GM19395 (cell line): Measurements from ENCODE around the gene CFAP97D2.
"Not testable (repeated sequence)": the region's sequence is repeated elsewhere in the genome, so short reads cannot be mapped to it uniquely, and the experiment has no call there.

ENCODE experiments used
- ATAC-seq: cut with Tn5 transposase; IDR thresholded peaks from one replicate; pipeline ENCODE4 v1.9.1; 2021; ENCODE audit warnings: mild to moderate bottlenecking, moderate library complexity; ENCODE audit not compliant: unreplicated experiment

Gene CFAP97D2

DNA sequence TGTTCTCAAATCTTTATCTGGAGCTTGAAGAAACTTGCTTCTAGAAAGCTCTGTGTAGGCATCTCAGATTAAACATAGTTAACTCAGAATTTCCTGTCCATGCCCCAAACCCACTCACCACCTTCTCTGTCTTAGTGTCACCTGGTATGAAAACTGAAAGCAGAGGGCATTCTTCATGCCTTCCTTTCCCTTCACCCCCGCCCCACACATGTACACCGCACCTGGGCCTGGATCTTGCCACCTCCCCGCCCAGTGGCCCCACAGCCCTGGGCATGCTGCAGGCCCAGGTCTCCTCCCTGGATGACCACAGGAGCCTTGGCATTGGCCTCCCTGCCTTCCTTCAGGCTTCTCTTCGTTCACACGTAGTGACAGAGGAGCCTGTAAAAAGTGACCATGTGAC, 15.8 kb downstream of the CFAP97D2 start:
- no peak for ATAC-seq

DNA sequence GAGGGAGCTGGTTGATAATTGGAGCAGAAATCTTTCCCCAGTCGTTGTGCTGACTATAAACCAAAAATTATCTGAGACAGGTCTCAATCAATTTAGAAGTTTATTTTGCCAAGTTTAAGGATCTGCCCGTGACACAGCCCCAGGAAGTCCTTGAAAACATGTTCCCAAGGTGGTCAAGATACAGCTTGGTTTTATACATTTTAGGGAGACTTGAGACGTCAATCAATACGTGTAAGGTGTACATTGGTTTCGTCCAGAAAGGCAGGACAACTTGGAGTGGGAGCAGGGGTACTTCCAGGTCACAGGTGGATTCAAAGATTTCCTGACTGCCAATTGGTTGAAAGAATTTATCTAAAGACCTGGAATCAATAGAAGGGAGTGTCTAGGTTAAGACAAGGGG, 17.6 kb downstream of the CFAP97D2 start:
- no peak for ATAC-seq

DNA sequence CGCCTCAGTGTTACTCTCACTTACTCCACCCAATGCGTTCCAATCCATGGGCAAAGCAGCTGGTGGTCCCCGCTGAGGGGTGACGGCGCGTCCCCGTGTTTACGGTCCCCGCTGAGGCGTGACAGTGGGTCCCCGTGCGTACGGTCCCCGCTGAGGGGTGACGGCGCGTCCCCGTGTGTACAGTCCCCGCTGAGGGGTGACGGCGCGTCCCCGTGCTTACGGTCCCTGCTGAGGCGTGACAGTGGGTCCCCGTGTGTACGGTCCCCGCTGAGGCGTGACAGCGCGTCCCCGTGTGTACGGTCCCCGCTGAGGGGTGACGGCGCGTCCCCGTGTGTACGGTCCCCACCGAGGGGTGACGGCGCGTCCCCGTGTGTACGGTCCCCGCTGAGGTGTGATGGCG, 19.5 kb downstream of the CFAP97D2 start:
- no peak for ATAC-seq

DNA sequence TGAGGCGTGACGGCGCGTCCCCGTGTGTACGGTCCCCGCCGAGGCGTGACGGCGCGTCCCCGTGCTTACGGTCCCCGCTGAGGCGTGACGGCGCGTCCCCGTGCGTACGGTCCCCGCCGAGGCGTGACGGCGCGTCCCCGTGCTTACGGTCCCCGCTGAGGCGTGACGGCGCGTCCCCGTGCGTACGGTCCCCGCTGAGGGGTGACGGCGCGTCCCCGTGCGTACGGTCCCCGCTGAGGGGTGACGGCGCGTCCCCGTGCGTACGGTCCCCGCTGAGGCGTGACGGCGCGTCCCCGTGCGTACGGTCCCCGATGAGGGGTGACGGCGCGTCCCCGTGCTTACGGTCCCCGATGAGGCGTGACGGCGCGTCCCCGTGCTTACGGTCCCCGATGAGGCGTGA, 20.5 kb downstream of the CFAP97D2 start:
- ATAC-seq = not testable (repeated sequence)

DNA sequence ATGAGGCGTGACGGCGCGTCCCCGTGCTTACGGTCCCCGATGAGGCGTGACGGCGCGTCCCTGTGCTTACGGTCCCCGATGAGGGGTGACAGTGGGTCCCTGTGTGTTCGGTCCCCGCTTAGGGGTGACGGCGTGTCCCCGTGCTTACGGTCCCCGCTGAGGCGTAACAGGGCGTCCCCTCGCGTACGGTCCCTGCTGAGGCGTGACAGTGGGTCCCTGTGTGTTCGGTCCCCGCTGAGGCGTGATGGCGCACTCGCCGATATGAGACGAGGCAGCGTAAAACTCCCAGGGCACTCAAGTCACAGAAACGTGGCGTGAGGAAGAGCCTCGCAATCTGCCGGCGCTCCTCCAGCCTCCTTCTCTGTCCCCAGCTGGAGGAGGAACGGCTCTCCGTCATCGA, 20.9 kb downstream of the CFAP97D2 start:
- no peak for ATAC-seq

DNA sequence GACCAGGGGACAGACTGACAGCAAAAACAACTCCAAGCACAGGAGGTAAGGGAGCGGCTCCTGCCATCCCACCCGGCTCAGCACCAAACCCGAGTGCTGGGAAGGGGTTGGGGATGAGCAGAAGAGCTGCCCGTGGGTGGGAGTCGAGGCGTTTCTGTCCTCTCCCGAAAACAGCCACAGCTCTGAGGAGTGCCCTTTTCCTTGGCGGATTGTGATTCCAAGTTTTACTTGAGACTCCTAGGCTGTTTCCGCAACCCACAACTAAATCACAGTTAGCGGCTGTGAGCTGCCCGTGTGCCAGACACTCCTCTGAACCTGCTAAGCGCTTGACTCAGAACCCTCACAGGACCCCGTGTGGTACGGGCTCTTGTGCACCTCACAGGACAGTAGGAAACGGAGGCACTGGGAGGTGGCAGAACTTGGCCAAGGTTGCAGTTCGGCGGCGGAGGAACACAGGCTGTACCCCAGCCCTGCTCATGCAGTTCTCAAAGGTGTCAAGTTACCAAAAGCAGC, 21.4 kb downstream of the CFAP97D2 start:
- no peak for ATAC-seq

DNA sequence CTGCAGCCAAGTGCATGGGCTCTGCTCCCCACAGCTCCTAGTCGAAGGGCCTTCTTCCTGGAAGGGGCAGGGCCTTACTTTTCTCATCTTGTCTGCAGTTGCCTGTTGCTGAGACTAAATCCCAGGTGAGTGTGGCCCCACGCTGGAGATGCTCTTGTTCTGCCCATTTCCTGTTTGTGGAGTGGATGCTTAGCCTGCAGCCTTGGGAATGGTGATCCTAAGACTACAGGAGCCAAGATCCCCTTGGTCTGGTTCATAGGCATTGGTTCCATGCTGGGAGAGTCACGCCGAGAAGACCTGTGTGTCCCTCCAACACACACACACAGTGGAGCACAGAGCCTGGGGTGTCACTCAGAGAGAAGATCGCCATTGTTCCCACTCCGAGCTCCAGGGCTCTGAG, 23.5 kb downstream of the CFAP97D2 start:
- no peak for ATAC-seq

DNA sequence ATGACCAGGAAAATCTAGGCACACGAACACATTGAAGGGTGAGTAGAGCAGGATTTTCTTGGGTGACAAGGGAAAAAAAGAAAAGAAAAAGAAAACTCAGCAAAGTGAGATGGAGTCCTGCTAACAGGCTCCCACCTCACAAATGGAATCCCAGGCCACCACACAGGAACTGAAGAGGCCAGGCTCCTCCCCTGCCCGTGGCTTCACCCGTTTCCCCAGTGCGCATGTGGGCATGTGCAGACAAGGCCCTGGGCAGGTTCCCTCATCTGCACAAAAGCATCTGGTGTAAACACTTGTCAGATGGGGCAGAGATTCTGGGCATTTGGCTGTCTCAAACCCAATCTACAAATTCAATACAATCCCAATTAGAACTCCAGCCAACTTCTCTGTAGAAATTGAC, 24.5 kb downstream of the CFAP97D2 start:
- no peak for ATAC-seq

DNA sequence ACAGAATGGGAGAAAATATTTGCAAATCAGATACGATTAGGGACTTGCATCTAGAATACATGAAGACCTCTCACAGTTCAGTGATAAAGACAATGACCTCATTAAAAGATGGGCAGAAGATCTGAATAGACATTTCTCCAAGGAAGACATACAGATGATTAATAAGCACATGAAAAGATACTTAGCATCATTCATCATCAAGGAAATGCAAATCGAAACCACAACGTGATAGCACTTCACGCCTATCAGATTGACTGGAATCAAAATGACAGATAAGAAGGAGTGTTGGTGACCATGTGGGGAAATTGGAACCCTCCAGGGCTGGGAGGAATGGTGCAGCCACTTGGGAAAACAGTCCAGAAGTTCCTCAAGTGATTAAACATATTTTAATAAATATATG, 25.8 kb downstream of the CFAP97D2 start:
- ATAC-seq = no peak

DNA sequence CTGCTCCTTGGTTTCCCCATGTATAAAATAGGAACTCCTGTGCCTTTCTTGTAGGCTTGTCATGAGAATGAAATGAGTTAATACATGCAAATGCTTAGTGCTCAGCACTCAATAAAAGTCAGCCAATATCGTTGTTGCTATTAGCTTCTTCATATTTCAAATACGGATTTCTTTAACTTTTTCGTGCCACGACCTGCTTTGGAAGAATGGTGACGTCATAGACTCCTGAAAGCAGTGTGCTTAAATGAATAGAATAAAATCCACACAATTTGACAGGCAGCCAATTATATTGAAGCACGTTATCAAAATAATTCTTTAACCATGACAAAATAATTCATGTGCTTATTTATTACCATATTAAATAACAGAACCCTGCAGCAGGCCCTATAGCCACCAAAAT, 29.1 kb downstream of the CFAP97D2 start:
- no peak for ATAC-seq

DNA sequence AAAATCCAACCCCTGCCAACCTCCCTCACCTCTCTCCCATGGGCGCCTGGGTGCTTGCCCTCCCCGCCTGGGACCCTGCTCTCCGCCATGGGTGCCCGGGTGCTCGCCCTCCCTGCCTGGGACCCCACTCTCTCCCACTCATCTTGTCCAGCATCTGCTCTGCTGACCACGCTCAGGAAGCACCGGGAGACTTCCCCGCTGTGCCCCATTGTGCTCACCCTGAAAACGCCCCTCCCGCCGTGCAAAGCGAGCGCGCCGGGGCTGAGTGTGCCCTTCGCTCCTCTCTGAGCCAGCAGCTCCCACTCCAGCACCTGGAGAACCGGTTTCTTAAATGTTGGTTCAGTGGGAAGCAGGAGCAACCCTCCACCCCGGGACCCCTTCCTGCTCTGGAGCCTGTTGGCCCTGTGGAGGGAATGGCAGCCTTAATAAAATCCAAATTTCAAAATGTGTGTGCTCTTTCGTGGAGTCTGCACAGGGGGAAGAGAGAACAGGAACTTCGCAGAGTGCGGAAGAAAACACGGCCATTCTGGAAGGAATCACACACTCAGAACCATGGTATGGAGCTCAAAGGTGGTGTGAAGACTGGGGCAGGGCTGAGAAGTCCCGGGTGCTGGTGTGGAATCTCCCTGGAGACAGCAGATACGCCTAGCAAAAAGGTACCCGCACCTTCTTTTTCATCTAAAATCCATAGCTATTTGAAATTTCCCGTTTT, 32.5 kb downstream of the CFAP97D2 start:
- no peak for ATAC-seq

DNA sequence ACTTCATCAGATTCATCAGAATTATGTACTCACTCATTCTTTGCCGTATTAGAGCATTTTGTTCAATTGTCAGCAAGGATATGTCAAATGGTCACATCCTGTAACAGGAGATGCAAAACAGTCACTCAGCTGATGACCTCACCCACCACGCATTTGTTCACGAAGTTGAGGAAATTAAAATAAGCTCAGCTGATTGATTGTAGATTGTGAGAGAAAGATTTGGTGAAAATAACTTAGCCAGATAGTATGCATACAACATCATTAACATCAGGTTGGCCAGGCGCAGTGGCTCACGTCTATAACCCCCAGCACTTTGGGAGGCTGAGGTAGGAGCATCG, 33.1 kb downstream of the CFAP97D2 start:
- no peak for ATAC-seq

DNA sequence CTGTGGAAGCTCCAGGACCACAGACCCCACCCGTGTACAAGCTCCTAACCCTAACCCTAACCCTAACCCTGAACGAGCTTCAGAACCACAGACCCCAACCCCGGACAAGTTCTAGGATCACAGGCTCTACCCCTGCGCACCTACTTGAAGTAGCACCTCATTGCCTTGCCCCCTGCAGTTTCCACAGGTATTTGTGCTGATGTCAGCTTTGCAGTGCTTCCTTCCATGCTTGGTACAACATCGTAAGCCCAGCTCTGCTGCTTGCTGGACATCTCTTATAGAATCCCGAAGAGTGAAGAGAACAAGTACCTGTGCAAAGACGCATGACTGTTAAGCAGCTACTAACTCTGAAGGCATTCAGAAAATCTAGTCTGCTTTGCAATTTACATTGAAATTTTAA, 34.9 kb downstream of the CFAP97D2 start:
- ATAC-seq = no peak

DNA sequence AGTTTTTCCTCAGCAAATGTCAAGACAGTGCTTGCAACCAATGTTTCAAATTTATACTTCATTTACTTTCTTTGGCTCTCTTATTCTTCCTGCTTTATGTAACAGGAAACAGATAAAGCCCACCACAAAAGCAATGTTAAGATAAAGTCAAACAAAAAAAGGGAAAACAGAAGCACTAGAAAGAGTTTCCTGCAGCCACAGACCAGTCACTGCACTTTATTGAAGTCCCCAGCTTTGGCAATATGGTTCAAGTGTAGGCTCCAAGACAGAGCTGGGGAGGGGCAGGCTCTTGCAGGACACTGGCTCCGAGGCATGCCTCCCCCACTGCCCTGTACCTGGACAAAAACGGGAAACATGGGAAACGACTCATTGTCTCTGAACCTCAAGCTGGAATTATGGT, 40.3 kb downstream of the CFAP97D2 start:
- no peak for ATAC-seq

DNA sequence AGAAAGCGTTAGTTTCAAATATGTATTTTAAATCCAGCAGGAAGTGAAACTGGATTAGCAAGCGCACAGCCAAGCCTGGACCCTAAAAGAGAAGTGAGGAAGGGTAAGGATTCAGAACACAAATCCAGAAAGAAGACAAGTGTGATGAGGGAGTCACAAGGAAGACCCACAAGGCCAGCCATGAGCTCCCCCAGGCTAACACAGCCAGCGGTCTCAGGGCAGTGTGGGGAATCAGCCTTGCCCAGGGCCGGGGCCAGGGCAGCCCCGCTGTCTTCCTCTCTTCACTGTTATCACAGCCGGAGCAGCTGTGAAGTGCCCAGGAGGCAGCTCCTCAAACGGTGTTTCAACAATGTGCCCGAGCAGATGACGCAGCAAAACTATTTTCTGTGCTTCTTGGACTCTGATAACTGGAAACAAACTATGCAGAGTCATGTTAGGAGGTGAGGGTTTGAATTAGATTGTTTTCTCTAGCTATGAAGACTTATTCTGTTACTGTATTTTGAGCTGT, 43.5 kb downstream of the CFAP97D2 start:
- ATAC-seq = no peak

DNA sequence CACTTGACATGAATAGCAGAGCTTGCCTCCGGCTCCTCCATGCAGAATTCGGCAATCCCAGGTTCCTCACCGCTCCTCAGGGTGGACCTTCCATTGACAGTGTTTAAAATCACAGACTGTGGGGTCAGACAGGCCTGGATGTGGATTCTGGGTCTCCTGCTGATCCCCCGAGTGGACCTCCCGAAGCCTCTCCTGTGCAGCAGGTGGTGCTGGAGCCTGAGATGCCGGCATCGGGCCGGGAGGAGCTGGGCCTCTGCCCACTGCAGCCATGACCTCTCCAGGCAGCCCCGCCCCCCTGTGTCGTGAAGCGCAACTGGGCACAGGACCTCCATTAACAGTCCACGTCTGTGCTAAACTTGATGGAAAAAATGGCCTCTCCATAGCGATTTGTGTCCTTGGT, 45.1 kb downstream of the CFAP97D2 start:
- no peak for ATAC-seq

DNA sequence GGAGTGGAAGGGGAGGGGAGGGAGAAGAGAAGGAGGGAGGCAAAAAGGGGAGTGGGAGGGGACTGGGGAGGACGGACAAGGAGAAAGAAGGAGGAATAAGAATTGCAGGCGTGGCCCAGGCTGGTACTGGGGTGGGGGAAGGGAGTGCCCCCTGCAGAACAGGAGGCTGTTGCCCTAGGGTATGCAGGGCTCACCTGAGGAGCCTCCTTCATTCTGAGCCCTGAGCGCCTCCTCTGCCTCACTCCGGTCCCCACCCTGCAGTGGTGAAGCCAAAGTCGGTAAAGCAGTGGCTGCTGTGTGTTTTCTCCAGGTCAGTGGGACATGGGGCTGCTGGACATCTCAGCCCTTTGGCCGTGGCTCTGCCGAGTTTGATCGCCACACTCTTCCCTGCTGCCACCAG, 46.6 kb downstream of the CFAP97D2 start:
- ATAC-seq = no peak

DNA sequence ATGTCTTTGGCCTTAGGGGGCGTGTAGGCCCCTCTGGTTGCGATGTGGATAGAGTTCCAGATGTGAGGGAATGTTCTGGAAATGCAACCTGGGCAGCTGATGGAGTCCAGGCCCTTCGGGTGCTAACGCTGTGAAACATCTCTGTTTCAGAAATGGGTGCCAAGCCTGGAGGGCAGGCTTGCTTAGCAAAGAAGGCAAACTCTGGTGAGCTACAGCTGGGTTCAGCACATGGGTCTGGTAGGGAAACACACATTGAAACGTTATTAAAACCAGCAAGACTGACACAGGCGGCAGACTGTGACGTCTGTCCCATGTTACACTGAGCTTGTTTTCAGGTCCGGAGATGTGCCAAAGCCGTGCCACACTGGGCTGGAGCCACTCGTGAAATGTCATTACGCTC, 47.0 kb downstream of the CFAP97D2 start:
- no peak for ATAC-seq

DNA sequence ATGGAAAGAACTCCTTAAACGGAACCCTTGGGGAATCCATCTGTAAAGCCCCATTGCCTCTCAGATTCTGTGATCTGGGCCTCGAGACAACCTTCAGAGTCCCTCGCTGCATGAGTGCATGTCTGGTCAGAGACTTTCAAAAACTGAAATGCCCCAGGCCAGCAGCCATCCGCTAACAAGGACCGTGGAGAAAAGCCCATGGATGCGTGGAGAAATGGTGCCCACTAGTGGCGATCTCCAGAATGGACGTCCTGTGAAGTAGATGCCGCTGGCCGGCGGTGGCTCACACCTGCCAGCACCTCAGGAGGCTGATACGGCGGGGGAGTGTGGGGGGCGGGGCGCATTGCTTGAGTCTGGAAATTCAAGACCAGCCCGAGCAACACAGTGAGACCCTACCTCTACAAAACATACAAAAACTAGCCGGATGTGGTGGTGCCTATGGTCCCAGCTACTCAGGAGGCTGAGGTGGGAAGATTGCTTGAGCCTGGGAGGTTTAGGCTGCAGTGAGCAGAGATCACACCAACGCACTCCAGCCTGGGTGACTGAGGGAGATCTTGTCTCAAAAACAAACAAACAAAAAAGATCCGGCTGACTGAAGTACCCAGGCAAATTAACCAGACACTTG, 47.8 kb downstream of the CFAP97D2 start:
- peak; percentile 88 for ATAC-seq

DNA sequence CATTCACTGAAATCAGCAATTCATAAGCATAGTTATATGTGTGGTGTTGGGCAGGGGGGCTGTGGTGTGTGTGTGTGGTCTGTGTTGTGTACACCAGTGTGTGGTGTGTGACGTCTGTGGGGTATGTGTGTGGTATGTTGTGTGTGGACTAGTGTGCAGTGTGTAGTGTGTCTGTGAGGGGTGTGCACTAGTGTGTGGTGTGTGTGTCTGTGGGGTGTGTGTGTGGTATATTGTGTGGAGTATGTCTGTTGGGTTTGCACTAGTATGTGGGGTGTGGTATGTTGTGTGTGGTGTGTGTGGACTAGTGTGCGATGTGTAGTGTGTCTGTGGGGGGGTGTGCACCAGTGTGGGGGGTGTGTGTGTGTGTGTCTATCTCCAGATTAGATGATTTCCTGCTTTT, 48.5 kb downstream of the CFAP97D2 start:
- no peak for ATAC-seq

DNA sequence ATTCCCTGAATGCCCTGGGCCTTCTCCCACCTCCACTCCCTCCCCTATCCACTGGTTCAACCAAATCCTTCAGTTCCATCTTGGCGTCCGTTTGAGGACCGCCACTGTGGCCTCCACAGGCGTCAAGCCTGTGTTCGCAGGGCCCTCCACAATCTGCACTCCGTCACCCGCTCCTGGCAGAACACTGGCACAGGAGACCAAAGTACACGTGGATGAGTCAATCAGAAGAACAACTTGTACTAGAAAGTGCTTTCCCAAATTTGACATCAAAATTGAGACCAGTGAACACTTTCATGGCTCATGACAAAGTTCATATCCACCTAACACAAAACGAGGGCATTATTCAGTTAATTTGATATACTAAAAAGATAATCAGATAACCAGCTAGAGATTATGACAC, 49.1 kb downstream of the CFAP97D2 start:
- no peak for ATAC-seq

DNA sequence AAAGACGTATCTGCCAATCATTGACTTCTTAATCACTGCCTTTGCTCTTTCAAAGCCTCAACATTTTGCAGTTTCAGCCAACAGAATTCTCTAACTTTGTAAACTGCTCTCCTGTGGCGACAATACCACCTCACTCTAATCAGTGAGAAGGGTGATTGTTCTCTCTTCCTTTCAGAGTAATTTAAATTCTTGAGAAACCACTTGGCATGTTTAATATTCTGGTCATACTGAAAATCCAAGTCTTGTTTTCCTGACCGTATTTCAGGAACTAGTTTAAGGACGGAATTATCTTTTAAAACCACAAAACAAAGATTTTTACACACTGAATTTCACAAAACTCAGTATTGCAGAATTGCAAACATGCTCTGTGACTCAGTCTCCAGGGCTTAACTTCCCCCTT, 50.4 kb downstream of the CFAP97D2 start:
- no peak for ATAC-seq

DNA sequence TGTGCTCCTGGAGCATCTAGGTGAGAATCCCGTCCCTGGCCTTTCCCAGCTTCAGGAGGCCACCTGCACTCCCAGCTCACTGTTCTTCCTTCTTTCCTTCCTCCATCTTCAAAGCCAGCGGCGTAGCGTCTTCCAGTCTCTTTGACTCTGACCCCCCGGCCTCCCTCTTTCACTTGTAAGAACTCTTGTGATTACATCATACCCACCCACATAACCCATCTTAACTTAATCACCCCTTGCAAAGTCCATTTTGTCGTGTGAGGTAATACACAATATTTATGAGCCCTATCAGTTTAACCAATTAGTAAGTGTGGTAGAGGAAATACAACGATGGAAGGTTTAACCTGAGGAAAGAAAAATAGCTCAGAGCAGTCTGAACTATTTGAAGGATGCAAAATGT, 51.1 kb downstream of the CFAP97D2 start:
- no peak for ATAC-seq
